Loucy (cell line): ENCODE data around the gene ZBTB20.

Source experiments
- H2AFZ ChIP-seq: fragments of 200-600 bp; sonication (generic); 2 replicates; pipeline ENCODE4 v1.6.0; 2016; ENCODE audit warnings: antibody characterized with exemption, mild to moderate bottlenecking, low read length, moderate library complexity
- H3F3A ChIP-seq: fragments of 200-600 bp; 2 replicates; pipeline ENCODE4 v1.6.0; 2016; ENCODE audit warnings: antibody characterized with exemption, low read depth, mild to moderate bottlenecking
- H3K27me3 ChIP-seq: fragments of 200-600 bp; sonication (generic); 2 replicates; pipeline ENCODE4 v1.6.1; 2014; ENCODE audit warnings: low read length, mild to moderate bottlenecking; ENCODE audit not compliant: insufficient read depth, poor library complexity, severe bottlenecking
- H3K36me3 ChIP-seq: fragments of 200-600 bp; sonication (generic); 2 replicates; pipeline ENCODE4 v1.6.1; 2016; ENCODE audit warnings: low read length; ENCODE audit not compliant: insufficient read depth
- H3K4me1 ChIP-seq: fragments of 200-600 bp; sonication (generic); 2 replicates; pipeline ENCODE4 v1.5.1; 2014; ENCODE audit warnings: low read length, mild to moderate bottlenecking; ENCODE audit not compliant: insufficient read depth, poor library complexity, severe bottlenecking
- H3K4me2 ChIP-seq: fragments of 200-600 bp; sonication (generic); 2 replicates; pipeline ENCODE4 v1.6.0; 2014; ENCODE audit warnings: antibody characterized with exemption, low read length, low read depth, mild to moderate bottlenecking; ENCODE audit not compliant: poor library complexity, severe bottlenecking
- H3K4me3 ChIP-seq: fragments of 200-600 bp; sonication (generic); 2 replicates; pipeline ENCODE4 v1.5.1; 2014; ENCODE audit warnings: low read length, mild to moderate bottlenecking, mixed read lengths; ENCODE audit not compliant: poor library complexity, severe bottlenecking
- H3K79me2 ChIP-seq: fragments of 200-600 bp; sonication (generic); 2 replicates; pipeline ENCODE4 v1.6.1; 2014; ENCODE audit warnings: low read length; ENCODE audit not compliant: insufficient read depth
- H3K9ac ChIP-seq: fragments of 200-600 bp; sonication (generic); 2 replicates; pipeline ENCODE4 v1.6.0; 2014; ENCODE audit warnings: mild to moderate bottlenecking, low read depth, low read length, moderate library complexity; ENCODE audit not compliant: poor library complexity, severe bottlenecking
- H3K9me2 ChIP-seq: fragments of 200-600 bp; sonication (generic); replicated peaks from 2 replicates; pipeline ENCODE4 v1.6.1; 2016; ENCODE audit warnings: low read depth, low read length, mixed read lengths
- H3K9me3 ChIP-seq: fragments of 200-600 bp; sonication (generic); 2 replicates; pipeline ENCODE4 v1.6.1; 2014; ENCODE audit warnings: mild to moderate bottlenecking, antibody characterized with exemption, low read length, low read depth; ENCODE audit not compliant: insufficient read depth
- H4K20me1 ChIP-seq: fragments of 200-600 bp; sonication (generic); 2 replicates; pipeline ENCODE4 v1.6.0; 2014; ENCODE audit warnings: antibody characterized with exemption, low read length, mild to moderate bottlenecking; ENCODE audit not compliant: insufficient read depth, poor library complexity, severe bottlenecking
- EZH2phosphoT487 ChIP-seq: fragments of 200-600 bp; IDR thresholded peaks from 2 replicates; pipeline ENCODE4 v1.6.1; 2018; ENCODE audit warnings: antibody characterized with exemption, mild to moderate bottlenecking, moderate library complexity, borderline replicate concordance
- TF ChIP-seq, protein P1 (sequence below): fragments of 200-600 bp; sonication (generic); conservative IDR thresholded peaks from 2 replicates; pipeline ENCODE4 v1.5.1; 2014; ENCODE audit warnings: mild to moderate bottlenecking, antibody characterized with exemption, low read length

Gene ZBTB20

DNA sequence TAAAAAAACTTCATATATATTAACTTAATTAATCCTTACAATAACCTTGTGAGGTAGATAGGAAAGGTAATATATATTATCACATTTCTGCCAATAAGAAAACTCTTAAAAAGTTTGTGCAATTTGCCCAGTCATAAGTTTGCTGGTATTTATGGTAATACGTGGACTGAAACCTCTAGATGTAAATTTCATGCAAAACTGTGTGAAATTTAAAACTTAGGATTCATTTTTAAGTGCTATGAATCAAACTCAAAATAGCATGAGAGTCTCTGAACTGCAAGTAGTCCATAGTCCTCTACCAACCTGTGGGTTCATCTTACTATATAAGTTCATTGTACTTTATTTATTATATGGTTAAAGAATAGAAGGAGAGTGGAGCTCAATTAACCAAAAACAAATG is 56.4 kb downstream of the ZBTB20 start:
- no peak overlapping the region for H3K4me3 ChIP-seq
- peaks cover 55% of the 10 kb centered on the region for H3K4me1 ChIP-seq
- no peaks in the 10 kb centered on the region for H4K20me1 ChIP-seq
- peaks cover 18% of the 10 kb centered on the region; the same call in 1 of the 2 replicates for H3K79me2 ChIP-seq
- no peaks in the 10 kb centered on the region for H3K36me3 ChIP-seq
- no peaks in the 10 kb centered on the region for H3K9me3 ChIP-seq
- H3K4me2 ChIP-seq, result peak overlapping the region; percentile 17
- no peaks in the 10 kb centered on the region for H3K9me2 ChIP-seq
- TF ChIP-seq EZH2phosphoT487, result no peak
- TF ChIP-seq, protein P1, sequence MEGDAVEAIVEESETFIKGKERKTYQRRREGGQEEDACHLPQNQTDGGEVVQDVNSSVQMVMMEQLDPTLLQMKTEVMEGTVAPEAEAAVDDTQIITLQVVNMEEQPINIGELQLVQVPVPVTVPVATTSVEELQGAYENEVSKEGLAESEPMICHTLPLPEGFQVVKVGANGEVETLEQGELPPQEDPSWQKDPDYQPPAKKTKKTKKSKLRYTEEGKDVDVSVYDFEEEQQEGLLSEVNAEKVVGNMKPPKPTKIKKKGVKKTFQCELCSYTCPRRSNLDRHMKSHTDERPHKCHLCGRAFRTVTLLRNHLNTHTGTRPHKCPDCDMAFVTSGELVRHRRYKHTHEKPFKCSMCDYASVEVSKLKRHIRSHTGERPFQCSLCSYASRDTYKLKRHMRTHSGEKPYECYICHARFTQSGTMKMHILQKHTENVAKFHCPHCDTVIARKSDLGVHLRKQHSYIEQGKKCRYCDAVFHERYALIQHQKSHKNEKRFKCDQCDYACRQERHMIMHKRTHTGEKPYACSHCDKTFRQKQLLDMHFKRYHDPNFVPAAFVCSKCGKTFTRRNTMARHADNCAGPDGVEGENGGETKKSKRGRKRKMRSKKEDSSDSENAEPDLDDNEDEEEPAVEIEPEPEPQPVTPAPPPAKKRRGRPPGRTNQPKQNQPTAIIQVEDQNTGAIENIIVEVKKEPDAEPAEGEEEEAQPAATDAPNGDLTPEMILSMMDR, result no peak
- H2AFZ ChIP-seq, result no peak overlapping the region
- no peaks in the 10 kb centered on the region for H3F3A ChIP-seq
- no peak overlapping the region for H3K9ac ChIP-seq
- H3K27me3 ChIP-seq, result no peaks in the 10 kb centered on the region

DNA sequence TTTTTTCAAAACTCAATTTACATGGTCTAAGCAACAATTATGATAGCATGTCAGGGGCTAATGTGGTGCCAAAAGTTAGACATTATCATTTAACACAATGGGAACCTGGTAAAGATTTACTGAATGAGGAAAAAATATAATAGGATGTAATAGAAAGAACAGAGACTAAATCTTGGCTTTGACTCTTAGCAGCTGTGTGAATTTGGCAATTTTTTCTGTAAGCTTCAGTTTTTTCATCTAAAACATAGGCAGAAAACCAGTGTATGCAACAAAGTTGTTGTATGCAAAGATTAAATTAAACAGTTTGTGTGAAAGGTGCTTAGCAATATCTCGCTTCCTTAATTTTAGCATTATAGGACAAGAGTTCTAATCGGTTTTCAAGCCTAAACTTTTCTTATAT is 57.6 kb downstream of the ZBTB20 start:
- Histone ChIP-seq H3K27me3 (no peaks in the 10 kb centered on the region), H3K36me3 (no peaks in the 10 kb centered on the region), H2AFZ (no peak overlapping the region), H3K4me3 (no peak overlapping the region), H3K9ac (no peak overlapping the region), H3F3A (no peaks in the 10 kb centered on the region), H3K79me2 (peaks cover 22% of the 10 kb centered on the region; the same call in 1 of the 2 replicates), H4K20me1 (no peaks in the 10 kb centered on the region), H3K9me3 (no peaks in the 10 kb centered on the region), H3K9me2 (no peaks in the 10 kb centered on the region), H3K4me1 (peaks cover 63% of the 10 kb centered on the region), H3K4me2 (no peak overlapping the region)
- TF ChIP-seq, protein P1, result no peak
- no peak for TF ChIP-seq EZH2phosphoT487

DNA sequence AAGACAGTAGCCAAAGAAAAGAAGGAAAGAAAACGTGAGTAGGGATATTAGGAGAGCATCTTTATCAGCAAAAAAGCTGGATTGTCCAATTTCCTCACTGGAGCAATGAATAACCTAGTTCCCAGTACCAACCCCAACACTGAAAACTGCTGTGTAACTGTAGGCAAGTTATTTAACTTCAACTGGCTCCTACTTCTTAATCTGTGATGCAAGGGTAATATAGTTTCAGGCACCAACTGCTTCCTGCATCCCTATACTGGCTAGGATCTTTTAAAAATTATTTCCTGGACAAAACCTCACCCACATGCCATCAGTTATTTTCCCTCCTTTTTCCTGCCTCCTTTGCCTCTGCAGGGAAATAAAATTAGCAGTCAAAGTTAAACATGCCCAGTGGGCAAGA is 59.6 kb downstream of the ZBTB20 start:
- Histone ChIP-seq H3K9me3 (no peaks in the 10 kb centered on the region), H4K20me1 (no peaks in the 10 kb centered on the region), H3K27me3 (no peaks in the 10 kb centered on the region), H2AFZ (no peak overlapping the region), H3K9ac (peak overlapping the region; percentile 7), H3F3A (no peaks in the 10 kb centered on the region), H3K4me3 (no peak overlapping the region), H3K4me1 (peaks cover 47% of the 10 kb centered on the region), H3K79me2 (peaks cover 19% of the 10 kb centered on the region; the same call in 1 of the 2 replicates), H3K9me2 (no peaks in the 10 kb centered on the region), H3K4me2 (peak overlapping the region; percentile 17), H3K36me3 (no peaks in the 10 kb centered on the region)
- TF ChIP-seq EZH2phosphoT487, result no peak

DNA sequence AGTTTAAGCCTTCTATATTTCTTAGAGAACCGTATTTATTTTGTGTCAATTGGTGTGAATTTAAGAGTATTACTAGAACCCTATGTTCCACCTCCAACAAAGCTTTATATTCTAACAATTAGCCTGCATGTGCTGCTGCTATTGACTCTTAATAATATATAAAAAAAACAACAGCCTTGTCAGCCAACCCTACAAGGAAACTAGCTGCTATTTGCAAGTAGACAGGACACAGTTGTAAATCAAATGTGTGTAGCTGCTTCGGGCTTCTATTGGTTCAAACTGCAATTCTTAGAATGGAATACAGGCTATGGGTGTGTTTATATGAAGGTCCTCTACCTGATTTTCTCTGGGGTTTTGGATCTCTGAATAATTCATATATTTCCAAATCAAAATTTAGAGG is 60.7 kb downstream of the ZBTB20 start:
- no peaks in the 10 kb centered on the region for H3K27me3 ChIP-seq
- no peaks in the 10 kb centered on the region for H3K9me3 ChIP-seq
- H3K4me3 ChIP-seq, result no peak overlapping the region
- no peaks in the 10 kb centered on the region for H4K20me1 ChIP-seq
- peak overlapping the region; percentile 7 for H3K9ac ChIP-seq
- H3K9me2 ChIP-seq, result no peaks in the 10 kb centered on the region
- H3K4me2 ChIP-seq, result peak overlapping the region; percentile 1
- TF ChIP-seq, protein P1, result no peak
- TF ChIP-seq EZH2phosphoT487, result no peak
- peaks cover 48% of the 10 kb centered on the region for H3K4me1 ChIP-seq
- no peaks in the 10 kb centered on the region for H3K36me3 ChIP-seq
- H3F3A ChIP-seq, result no peaks in the 10 kb centered on the region
- H3K79me2 ChIP-seq, result peaks cover 19% of the 10 kb centered on the region; the same call in 1 of the 2 replicates
- no peak overlapping the region for H2AFZ ChIP-seq
